ENCODE measurements around the gene AGK.
"Not testable (repeated sequence)": the region's sequence is repeated elsewhere in the genome, so short reads cannot be mapped to it uniquely, and the experiment has no call there.

AGK gene

GRCh38 chr7:141557360-141557759 is 6.2 kb downstream of the AGK start:
- H3K27me3 ChIP-seq (ENCODE audit: control insufficient read depth, insufficient read depth, low read length): no peaks in the 10 kb centered on the region
- H3K27ac ChIP-seq (ENCODE audit: low read depth, low read length): no peak overlapping the region

GRCh38 chr7:141557831-141558531 is 6.8 kb downstream of the AGK start:
- not testable (repeated sequence) for H3K27ac ChIP-seq (ENCODE audit: low read depth, low read length); H3K4me3 ChIP-seq (ENCODE audit: low read depth, low read length); H3K27me3 ChIP-seq (ENCODE audit: control insufficient read depth, insufficient read depth, low read length); H3K9me3 ChIP-seq (ENCODE audit: control insufficient read depth, insufficient read depth, low read depth, low read length); H3K4me1 ChIP-seq (ENCODE audit: control insufficient read depth, insufficient read depth, low read length); H3K9ac ChIP-seq (ENCODE audit: low read length)
- peaks cover 40% of the 10 kb centered on the region for H3K36me3 ChIP-seq (ENCODE audit: control insufficient read depth, insufficient read depth, low read length)

More at GRCh38 chr7:141557360-141557759, 6.2 kb downstream of the AGK start:
- no peak overlapping the region for H3K4me3 ChIP-seq (ENCODE audit: low read depth, low read length)
- H3K9me3 ChIP-seq (ENCODE audit: control insufficient read depth, insufficient read depth, low read depth, low read length): no peaks in the 10 kb centered on the region; the same call in 1 of the 2 replicates
- H3K9ac ChIP-seq (ENCODE audit: low read length): no peak overlapping the region
- no peaks in the 10 kb centered on the region for H3K4me1 ChIP-seq (ENCODE audit: control insufficient read depth, insufficient read depth, low read length)
- peaks cover 41% of the 10 kb centered on the region for H3K36me3 ChIP-seq (ENCODE audit: control insufficient read depth, insufficient read depth, low read length)

GRCh38 chr7:141558544-141559183 is 7.5 kb downstream of the AGK start:
- Histone ChIP-seq H3K9ac (ENCODE audit: low read length) (no peak overlapping the region), H3K9me3 (ENCODE audit: control insufficient read depth, insufficient read depth, low read depth, low read length) (no peaks in the 10 kb centered on the region; the same call in 1 of the 2 replicates), H3K27ac (ENCODE audit: low read depth, low read length) (no peak overlapping the region), H3K27me3 (ENCODE audit: control insufficient read depth, insufficient read depth, low read length) (no peaks in the 10 kb centered on the region), H3K4me3 (ENCODE audit: low read depth, low read length) (no peak overlapping the region), H3K4me1 (ENCODE audit: control insufficient read depth, insufficient read depth, low read length) (no peaks in the 10 kb centered on the region), H3K36me3 (ENCODE audit: control insufficient read depth, insufficient read depth, low read length) (peaks cover 35% of the 10 kb centered on the region)

- Histone ChIP-seq H3K9me3 (ENCODE audit: control insufficient read depth, insufficient read depth, low read depth, low read length) (no peaks in the 10 kb centered on the region; the same call in 1 of the 2 replicates), H3K27ac (ENCODE audit: low read depth, low read length) (no peak overlapping the region), H3K4me3 (ENCODE audit: low read depth, low read length) (no peak overlapping the region), H3K9ac (ENCODE audit: low read length) (no peak overlapping the region), H3K36me3 (ENCODE audit: control insufficient read depth, insufficient read depth, low read length) (peaks cover 37% of the 10 kb centered on the region), H3K4me1 (ENCODE audit: control insufficient read depth, insufficient read depth, low read length) (no peaks in the 10 kb centered on the region), H3K27me3 (ENCODE audit: control insufficient read depth, insufficient read depth, low read length) (no peaks in the 10 kb centered on the region)
Measured at GRCh38 chr7:141559961-141560360, 8.8 kb downstream of the AGK start.

DNA sequence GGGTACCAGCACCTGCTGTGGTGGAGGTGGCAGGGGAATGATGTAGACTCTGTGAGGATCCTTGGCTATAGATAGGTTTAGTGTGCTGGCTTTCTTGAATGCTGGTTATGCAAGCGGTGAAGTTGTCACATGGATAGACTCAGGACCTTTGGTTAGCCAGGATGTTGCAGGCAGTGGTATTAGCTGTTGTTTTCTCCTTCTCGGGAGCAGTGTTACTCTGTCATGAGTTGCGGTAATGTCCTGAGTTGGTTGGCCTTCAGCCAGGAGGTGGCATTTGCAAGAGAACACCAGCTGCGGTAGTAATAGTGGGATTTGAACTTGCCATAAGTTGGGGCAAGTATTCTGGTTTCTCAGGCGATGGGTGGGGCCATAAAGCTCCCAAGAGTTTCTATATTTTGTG is 10.8 kb downstream of the AGK start:
- H3K4me3 ChIP-seq (ENCODE audit: low read depth, low read length): no peak overlapping the region
- H3K4me1 ChIP-seq (ENCODE audit: control insufficient read depth, insufficient read depth, low read length): no peaks in the 10 kb centered on the region
- no peak overlapping the region for H3K9ac ChIP-seq (ENCODE audit: low read length)
- no peak overlapping the region for H3K27ac ChIP-seq (ENCODE audit: low read depth, low read length)
- H3K9me3 ChIP-seq (ENCODE audit: control insufficient read depth, insufficient read depth, low read depth, low read length): no peaks in the 10 kb centered on the region; the same call in 1 of the 2 replicates
- no peaks in the 10 kb centered on the region for H3K27me3 ChIP-seq (ENCODE audit: control insufficient read depth, insufficient read depth, low read length)
- peaks cover 38% of the 10 kb centered on the region for H3K36me3 ChIP-seq (ENCODE audit: control insufficient read depth, insufficient read depth, low read length)

DNA sequence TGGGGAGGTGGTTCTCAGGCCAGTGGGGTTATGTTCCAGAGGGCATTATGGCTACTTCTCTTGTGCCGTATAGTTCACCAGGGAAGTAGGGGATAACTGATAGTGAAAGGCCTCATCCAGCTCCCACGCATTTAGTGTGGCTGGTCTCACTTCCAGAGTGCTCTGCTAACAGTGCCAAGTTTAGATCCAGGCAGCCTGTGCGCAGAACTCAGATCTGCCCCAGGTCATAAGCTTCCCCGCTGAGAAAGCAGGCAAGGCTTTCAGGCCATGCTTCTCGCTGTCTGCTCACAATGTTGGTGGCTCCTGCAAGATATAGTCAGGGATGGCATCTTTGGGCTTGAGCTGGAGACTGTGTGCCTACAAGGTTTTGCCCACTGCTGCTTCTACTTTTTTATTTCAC is 11.3 kb downstream of the AGK start:
- Histone ChIP-seq H3K27me3 (ENCODE audit: control insufficient read depth, insufficient read depth, low read length) (no peaks in the 10 kb centered on the region), H3K4me3 (ENCODE audit: low read depth, low read length) (no peak overlapping the region), H3K9me3 (ENCODE audit: control insufficient read depth, insufficient read depth, low read depth, low read length) (no peaks in the 10 kb centered on the region; the same call in 1 of the 2 replicates), H3K36me3 (ENCODE audit: control insufficient read depth, insufficient read depth, low read length) (peaks cover 33% of the 10 kb centered on the region), H3K27ac (ENCODE audit: low read depth, low read length) (no peak overlapping the region), H3K4me1 (ENCODE audit: control insufficient read depth, insufficient read depth, low read length) (no peaks in the 10 kb centered on the region), H3K9ac (ENCODE audit: low read length) (no peak overlapping the region)

DNA sequence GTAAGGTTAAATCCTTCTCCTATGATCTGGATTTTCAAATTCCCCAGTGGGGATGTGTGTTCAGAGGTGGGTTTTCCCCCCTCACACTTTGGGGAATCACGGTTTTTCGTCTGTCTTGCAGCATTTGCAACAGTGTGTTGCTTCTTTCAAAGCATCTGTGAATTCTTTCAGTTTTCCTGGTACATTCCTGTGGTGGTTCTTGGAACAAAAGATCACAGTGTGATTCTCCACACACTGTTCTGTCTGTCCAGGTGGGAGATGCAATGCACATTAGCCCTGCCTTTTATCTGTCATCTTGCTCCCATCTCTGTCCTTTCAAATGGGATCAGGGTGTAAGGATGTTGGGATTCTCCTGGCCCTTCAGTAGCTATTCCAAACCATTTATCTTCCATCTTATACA is 11.8 kb downstream of the AGK start:
- H3K4me1 ChIP-seq (ENCODE audit: control insufficient read depth, insufficient read depth, low read length): no peaks in the 10 kb centered on the region
- H3K9me3 ChIP-seq (ENCODE audit: control insufficient read depth, insufficient read depth, low read depth, low read length): no peaks in the 10 kb centered on the region; the same call in 1 of the 2 replicates
- H3K27me3 ChIP-seq (ENCODE audit: control insufficient read depth, insufficient read depth, low read length): no peaks in the 10 kb centered on the region
- no peak overlapping the region for H3K27ac ChIP-seq (ENCODE audit: low read depth, low read length)
- H3K4me3 ChIP-seq (ENCODE audit: low read depth, low read length): no peak overlapping the region
- peaks cover 32% of the 10 kb centered on the region for H3K36me3 ChIP-seq (ENCODE audit: control insufficient read depth, insufficient read depth, low read length)
- no peak overlapping the region for H3K9ac ChIP-seq (ENCODE audit: low read length)

GRCh38 chr7:141563956-141564623 is 12.9 kb downstream of the AGK start:
- H3K27ac ChIP-seq (ENCODE audit: low read depth, low read length): no peak overlapping the region
- H3K36me3 ChIP-seq (ENCODE audit: control insufficient read depth, insufficient read depth, low read length): peaks cover 27% of the 10 kb centered on the region
- H3K4me3 ChIP-seq (ENCODE audit: low read depth, low read length): no peak overlapping the region
- H3K27me3 ChIP-seq (ENCODE audit: control insufficient read depth, insufficient read depth, low read length): no peaks in the 10 kb centered on the region
- no peaks in the 10 kb centered on the region for H3K4me1 ChIP-seq (ENCODE audit: control insufficient read depth, insufficient read depth, low read length)
- no peak overlapping the region for H3K9ac ChIP-seq (ENCODE audit: low read length)
- no peaks in the 10 kb centered on the region; the same call in 1 of the 2 replicates for H3K9me3 ChIP-seq (ENCODE audit: control insufficient read depth, insufficient read depth, low read depth, low read length)

- Histone ChIP-seq H3K9me3 (ENCODE audit: control insufficient read depth, insufficient read depth, low read depth, low read length) (no peaks in the 10 kb centered on the region), H3K27me3 (ENCODE audit: control insufficient read depth, insufficient read depth, low read length) (no peaks in the 10 kb centered on the region), H3K27ac (ENCODE audit: low read depth, low read length) (no peak overlapping the region), H3K36me3 (ENCODE audit: control insufficient read depth, insufficient read depth, low read length) (peaks cover 23% of the 10 kb centered on the region), H3K9ac (ENCODE audit: low read length) (no peak overlapping the region), H3K4me1 (ENCODE audit: control insufficient read depth, insufficient read depth, low read length) (peaks cover 4% of the 10 kb centered on the region; the same call in 1 of the 2 replicates), H3K4me3 (ENCODE audit: low read depth, low read length) (no peak overlapping the region)
Measured at GRCh38 chr7:141567432-141567831, 16.2 kb downstream of the AGK start.

DNA sequence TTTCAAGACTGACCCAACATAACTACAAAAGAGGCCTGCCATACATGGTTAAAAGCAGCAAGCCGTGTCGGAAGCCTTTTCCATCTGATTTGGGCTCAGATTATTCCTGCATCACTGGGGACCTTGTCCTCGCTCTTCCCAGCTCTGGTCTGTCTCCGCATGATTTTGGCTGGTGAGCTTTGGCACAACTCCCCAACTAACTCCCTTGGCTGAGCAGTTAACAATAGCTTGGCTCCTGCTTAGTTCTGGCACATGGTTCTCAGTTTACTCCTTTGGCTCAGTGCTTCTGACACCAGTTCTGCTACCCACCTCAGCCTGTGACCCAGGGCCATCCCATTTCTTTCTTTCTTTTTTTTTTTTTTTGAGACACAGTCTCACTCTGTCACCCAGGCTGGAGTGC is 17.0 kb downstream of the AGK start:
- Histone ChIP-seq H3K4me3 (ENCODE audit: low read depth, low read length) (no peak overlapping the region), H3K27ac (ENCODE audit: low read depth, low read length) (no peak overlapping the region), H3K27me3 (ENCODE audit: control insufficient read depth, insufficient read depth, low read length) (no peaks in the 10 kb centered on the region), H3K9ac (ENCODE audit: low read length) (no peak overlapping the region), H3K4me1 (ENCODE audit: control insufficient read depth, insufficient read depth, low read length) (peaks cover 4% of the 10 kb centered on the region; the same call in 1 of the 2 replicates), H3K9me3 (ENCODE audit: control insufficient read depth, insufficient read depth, low read depth, low read length) (no peaks in the 10 kb centered on the region), H3K36me3 (ENCODE audit: control insufficient read depth, insufficient read depth, low read length) (peaks cover 23% of the 10 kb centered on the region)

- Histone ChIP-seq H3K9me3 (ENCODE audit: control insufficient read depth, insufficient read depth, low read depth, low read length) (peaks cover 12% of the 10 kb centered on the region), H3K4me3 (ENCODE audit: low read depth, low read length) (no peak overlapping the region), H3K27me3 (ENCODE audit: control insufficient read depth, insufficient read depth, low read length) (no peaks in the 10 kb centered on the region), H3K4me1 (ENCODE audit: control insufficient read depth, insufficient read depth, low read length) (peaks cover 4% of the 10 kb centered on the region; the same call in 1 of the 2 replicates), H3K36me3 (ENCODE audit: control insufficient read depth, insufficient read depth, low read length) (peaks cover 33% of the 10 kb centered on the region), H3K27ac (ENCODE audit: low read depth, low read length) (no peak overlapping the region), H3K9ac (ENCODE audit: low read length) (no peak overlapping the region)
Measured at GRCh38 chr7:141571059-141571458, 19.8 kb downstream of the AGK start.
